HEK293 (cell line): ENCODE results near the gene TRIM2.

Experiments used
- CTCF ChIA-PET: fragments of 350-600 bp; formaldehyde crosslinking; extraction: SDS; loops from one replicate; lab custom pipeline; 2021; ENCODE audit warnings: antibody characterized with exemption; lab: Yijun Ruan, JAX
- POLR2A ChIA-PET: fragments of 300-600 bp; formaldehyde crosslinking; extraction: SDS; loops from one replicate; lab custom pipeline; 2020; ENCODE audit warnings: antibody characterized with exemption, inconsistent platforms; lab: Yijun Ruan, JAX
- H3K27ac ChIP-seq: fragments of 200-500 bp; sonication (Bioruptor generic); 2 replicates; pipeline ENCODE4 v1.5.1; 2014; ENCODE audit warnings: low read depth, low read length, control low read depth, inconsistent platforms; ENCODE audit errors: extremely low read depth
- H3K36me3 ChIP-seq, 2 experiments: fragments of 200-500 bp in 1 of 2; sonication (Bioruptor generic) in 1 of 2; 1 replicate in 1 of 2; 2 replicates in 1 of 2; pipeline ENCODE4 v1.5.1; 2014 to 2017; ENCODE audit warnings: inconsistent platforms in 2 of 2, low read length in 2 of 2; ENCODE audit not compliant: control insufficient read depth in 2 of 2, insufficient read depth in 1 of 2
- H3K4me1 ChIP-seq: fragments of 200-500 bp; sonication (Bioruptor generic); 2 replicates; pipeline ENCODE4 v1.5.1; 2014; ENCODE audit warnings: mild to moderate bottlenecking, low read length, inconsistent platforms; ENCODE audit not compliant: control insufficient read depth, insufficient read depth
- H3K4me3 ChIP-seq: 2 replicates; pipeline ENCODE4 v1.5.1; 2011; ENCODE audit warnings: low read depth, mild to moderate bottlenecking, control low read depth, low read length, moderate library complexity
- H3K9me3 ChIP-seq: fragments of 200-500 bp; sonication (Bioruptor generic); 2 replicates; pipeline ENCODE4 v1.5.1; 2014; ENCODE audit warnings: low read depth, low read length, inconsistent platforms; ENCODE audit not compliant: control insufficient read depth, insufficient read depth
- HOXD13 ChIP-seq: sonication (generic); formaldehyde crosslinking; IDR thresholded peaks from 2 replicates; pipeline ENCODE4 v1.8.0; 2022; ENCODE audit warnings: missing genetic modification reagents, borderline replicate concordance
- TRIM28 ChIP-seq: IDR thresholded peaks from 2 replicates; pipeline ENCODE4 v1.6.1; 2011; ENCODE audit warnings: low read length, control low read depth, borderline replicate concordance
- ZBTB1 ChIP-seq: fragments of 450-650 bp; formaldehyde crosslinking; IDR thresholded peaks from 2 replicates; pipeline ENCODE4 v1.5.1; 2016; ENCODE audit warnings: missing biosample characterization, missing genetic modification characterization
- ZBTB6 ChIP-seq: fragments of 450-650 bp; formaldehyde crosslinking; IDR thresholded peaks from 2 replicates; pipeline ENCODE4 v1.5.1; 2017; ENCODE audit warnings: missing biosample characterization, missing genetic modification characterization
- ZNF239 ChIP-seq: fragments of 450-650 bp; formaldehyde crosslinking; IDR thresholded peaks from 2 replicates; pipeline ENCODE4 v1.5.1; 2016; ENCODE audit warnings: missing biosample characterization, missing genetic modification characterization
- ZNF248 ChIP-seq: fragments of 450-650 bp; formaldehyde crosslinking; IDR thresholded peaks from 2 replicates; pipeline ENCODE4 v1.5.1; 2017; ENCODE audit warnings: missing biosample characterization, missing genetic modification characterization
- ZNF341 ChIP-seq: fragments of 450-650 bp; formaldehyde crosslinking; IDR thresholded peaks from 2 replicates; pipeline ENCODE4; 2016; ENCODE audit warnings: low read depth, missing biosample characterization, missing genetic modification characterization
- ZNF391 ChIP-seq: fragments of 450-650 bp; formaldehyde crosslinking; IDR thresholded peaks from 2 replicates; pipeline ENCODE4 v1.5.1; 2016; ENCODE audit warnings: low read depth, missing biosample characterization, missing genetic modification characterization, borderline replicate concordance
- ZNF580 ChIP-seq: fragments of 450-650 bp; formaldehyde crosslinking; IDR thresholded peaks from 2 replicates; pipeline ENCODE4 v1.5.1; 2016; ENCODE audit warnings: missing biosample characterization, missing genetic modification characterization
- ZNF660 ChIP-seq: fragments of 450-650 bp; IDR thresholded peaks from 2 replicates; pipeline ENCODE4 v1.5.1; 2018; ENCODE audit warnings: missing biosample characterization, mild to moderate bottlenecking, missing genetic modification characterization
- ZNF677 ChIP-seq: fragments of 450-650 bp; IDR thresholded peaks from 2 replicates; pipeline ENCODE4 v1.5.0; 2018; ENCODE audit warnings: missing biosample characterization, mild to moderate bottlenecking, missing genetic modification characterization, moderate library complexity
- ZNF707 ChIP-seq: fragments of 450-650 bp; formaldehyde crosslinking; IDR thresholded peaks from 2 replicates; pipeline ENCODE4 v1.5.1; 2016; ENCODE audit warnings: missing biosample characterization, missing genetic modification characterization
- TF ChIP-seq, protein P1 (sequence below): fragments of 450-650 bp; formaldehyde crosslinking; IDR thresholded peaks from 2 replicates; pipeline ENCODE4 v1.5.1; 2016; ENCODE audit warnings: missing biosample characterization, missing genetic modification characterization
- TF ChIP-seq, protein P2 (sequence below): fragments of 450-650 bp; formaldehyde crosslinking; IDR thresholded peaks from 2 replicates; pipeline ENCODE4 v1.5.1; 2016; ENCODE audit warnings: missing biosample characterization, missing genetic modification characterization

TRIM2 gene

GRCh38 chr4:153292897-153293741 is 88.9 kb downstream of the TRIM2 start (continued):
- TF ChIP-seq ZBTB1 (tag by site-specific recombination) = no peak
- TF ChIP-seq ZNF660 (tag by site-specific recombination) = no peak
- no peak for TF ChIP-seq ZNF580 (tag by site-specific recombination)
- TF ChIP-seq ZBTB6 = no peak
- TF ChIP-seq, protein P1, sequence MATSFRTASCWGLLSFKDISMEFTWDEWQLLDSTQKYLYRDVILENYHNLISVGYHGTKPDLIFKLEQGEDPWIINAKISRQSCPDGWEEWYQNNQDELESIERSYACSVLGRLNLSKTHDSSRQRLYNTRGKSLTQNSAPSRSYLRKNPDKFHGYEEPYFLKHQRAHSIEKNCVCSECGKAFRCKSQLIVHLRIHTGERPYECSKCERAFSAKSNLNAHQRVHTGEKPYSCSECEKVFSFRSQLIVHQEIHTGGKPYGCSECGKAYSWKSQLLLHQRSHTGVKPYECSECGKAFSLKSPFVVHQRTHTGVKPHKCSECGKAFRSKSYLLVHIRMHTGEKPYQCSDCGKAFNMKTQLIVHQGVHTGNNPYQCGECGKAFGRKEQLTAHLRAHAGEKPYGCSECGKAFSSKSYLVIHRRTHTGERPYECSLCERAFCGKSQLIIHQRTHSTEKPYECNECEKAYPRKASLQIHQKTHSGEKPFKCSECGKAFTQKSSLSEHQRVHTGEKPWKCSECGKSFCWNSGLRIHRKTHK (tag by site-specific recombination) = no peak
- no peak for TF ChIP-seq TRIM28
- TF ChIP-seq, protein P2, sequence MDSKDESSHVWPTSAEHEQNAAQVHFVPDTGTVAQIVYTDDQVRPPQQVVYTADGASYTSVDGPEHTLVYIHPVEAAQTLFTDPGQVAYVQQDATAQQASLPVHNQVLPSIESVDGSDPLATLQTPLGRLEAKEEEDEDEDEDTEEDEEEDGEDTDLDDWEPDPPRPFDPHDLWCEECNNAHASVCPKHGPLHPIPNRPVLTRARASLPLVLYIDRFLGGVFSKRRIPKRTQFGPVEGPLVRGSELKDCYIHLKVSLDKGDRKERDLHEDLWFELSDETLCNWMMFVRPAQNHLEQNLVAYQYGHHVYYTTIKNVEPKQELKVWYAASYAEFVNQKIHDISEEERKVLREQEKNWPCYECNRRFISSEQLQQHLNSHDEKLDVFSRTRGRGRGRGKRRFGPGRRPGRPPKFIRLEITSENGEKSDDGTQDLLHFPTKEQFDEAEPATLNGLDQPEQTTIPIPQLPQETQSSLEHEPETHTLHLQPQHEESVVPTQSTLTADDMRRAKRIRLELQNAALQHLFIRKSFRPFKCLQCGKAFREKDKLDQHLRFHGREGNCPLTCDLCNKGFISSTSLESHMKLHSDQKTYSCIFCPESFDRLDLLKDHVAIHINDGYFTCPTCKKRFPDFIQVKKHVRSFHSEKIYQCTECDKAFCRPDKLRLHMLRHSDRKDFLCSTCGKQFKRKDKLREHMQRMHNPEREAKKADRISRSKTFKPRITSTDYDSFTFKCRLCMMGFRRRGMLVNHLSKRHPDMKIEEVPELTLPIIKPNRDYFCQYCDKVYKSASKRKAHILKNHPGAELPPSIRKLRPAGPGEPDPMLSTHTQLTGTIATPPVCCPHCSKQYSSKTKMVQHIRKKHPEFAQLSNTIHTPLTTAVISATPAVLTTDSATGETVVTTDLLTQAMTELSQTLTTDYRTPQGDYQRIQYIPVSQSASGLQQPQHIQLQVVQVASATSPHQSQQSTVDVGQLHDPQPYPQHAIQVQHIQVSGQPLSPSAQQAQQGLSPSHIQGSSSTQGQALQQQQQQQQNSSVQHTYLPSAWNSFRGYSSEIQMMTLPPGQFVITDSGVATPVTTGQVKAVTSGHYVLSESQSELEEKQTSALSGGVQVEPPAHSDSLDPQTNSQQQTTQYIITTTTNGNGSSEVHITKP (tag by site-specific recombination) = no peak

- POLR2A ChIA-PET = no interaction called here
- Histone ChIP-seq H3K36me3 (peaks cover 0 to 55% of the 10 kb centered on the region in 2 experiments; a peak in 1 of 3 replicates), H3K4me1 (no peaks in the 10 kb centered on the region; the same call in 1 of the 2 replicates), H3K4me3 (no peak overlapping the region), H3K27ac (no peak overlapping the region), H3K9me3 (no peaks in the 10 kb centered on the region)
- CTCF ChIA-PET = no interaction called here
- TF ChIP-seq HOXD13 (CRISPR knock-in tag) = no peak
- no peak for TF ChIP-seq ZNF707 (tag by site-specific recombination)
- TF ChIP-seq ZNF391 = no peak
- TF ChIP-seq ZNF677 (tag by site-specific recombination) = no peak
- TF ChIP-seq ZNF239 (tag by site-specific recombination) = no peak
- TF ChIP-seq ZNF341 (tag by site-specific recombination) = no peak
Measured at GRCh38 chr4:153293742-153294057, 89.5 kb downstream of the TRIM2 start.

GRCh38 chr4:153294631-153295030 is 90.4 kb downstream of the TRIM2 start:
- ChIA-PET POLR2A (no interaction called here), CTCF (no interaction called here)
- TF ChIP-seq ZNF248 (tag by site-specific recombination) = no peak
- Histone ChIP-seq H3K27ac (no peak overlapping the region), H3K9me3 (no peaks in the 10 kb centered on the region), H3K36me3 (peaks cover 0 to 64% of the 10 kb centered on the region in 2 experiments; a peak in 1 of 3 replicates), H3K4me3 (no peak overlapping the region), H3K4me1 (no peaks in the 10 kb centered on the region; the same call in 1 of the 2 replicates)
